Ureter (tissue), 1 donor: ENCODE results near the gene SELENBP1. TPM values are rescaled to one million over a fixed set of nuclear protein-coding genes. Genes with fewer than 3 reads are reported as not detected.
A peak's percentile ranks its signal among the peaks of the same experiment; 100 is the strongest.

Source experiments
- DNase-seq: peaks from one replicate; pipeline ENCODE4 v3.0.0-alpha.2; 2020; ENCODE audit warnings: low spot score
- total RNA-seq: library from RNA; stranded (reverse); gene quantifications from one replicate; pipeline ENCODE4 v1.2.4, GENCODE V29; 2023
- donor health status: DM: yes; HTN: yes; CAD: no.

Gene SELENBP1
- total RNA-seq, 1 donor from 2014 or later = 57.1 TPM

- DNase-seq = no peak
Observed at GRCh38 chr1:151344291-151344690, 28.2 kb downstream of the SELENBP1 start.

- no peak for DNase-seq
Observed at GRCh38 chr1:151343587-151343986, 28.9 kb downstream of the SELENBP1 start.

DNA sequence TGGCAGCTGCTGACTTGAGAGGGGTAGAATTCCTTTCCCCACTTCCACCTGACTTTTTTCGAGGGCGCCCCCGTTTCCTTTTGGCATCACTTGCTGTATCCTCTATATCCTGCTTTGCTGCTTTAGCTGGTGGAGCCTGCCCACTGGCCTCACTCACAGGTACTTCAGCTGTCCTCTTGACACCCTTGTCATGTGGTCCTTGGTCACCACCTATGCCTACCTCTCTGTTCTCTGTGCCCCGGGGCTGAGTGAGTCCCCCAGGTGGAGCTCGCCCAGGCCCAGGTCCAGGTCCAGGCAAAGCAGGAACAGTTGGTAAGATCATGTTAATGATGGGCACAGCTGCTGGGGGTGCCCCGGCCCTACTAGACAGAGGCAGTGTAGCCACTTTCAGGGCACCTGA, 29.9 kb downstream of the SELENBP1 start:
- DNase-seq = no peak

GRCh38 chr1:151342021-151342420, 30.5 kb downstream of the SELENBP1 start:
- DNase-seq = no peak

- DNase-seq = no peak
Observed at GRCh38 chr1:151340870-151341754, 31.4 kb downstream of the SELENBP1 start.

DNA sequence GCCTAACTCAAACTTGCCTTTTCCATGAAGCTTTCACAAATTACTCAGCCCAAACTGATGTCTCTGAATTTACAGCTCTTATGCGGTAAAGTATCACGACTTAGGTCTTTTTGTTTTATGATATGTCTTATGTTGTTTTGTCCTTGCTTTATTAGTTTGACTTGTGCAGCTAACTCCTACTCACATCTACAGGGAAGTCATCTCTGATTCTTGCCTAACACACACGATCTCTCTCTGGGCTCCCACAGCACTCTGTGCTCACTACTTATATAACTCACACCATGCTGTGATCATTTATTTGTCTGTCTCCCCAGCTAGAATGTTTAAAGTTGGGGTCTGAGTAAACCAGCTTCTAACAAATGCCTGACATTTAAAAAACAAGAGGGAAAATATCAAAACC, 35.9 kb downstream of the SELENBP1 start:
- DNase-seq = no peak

GRCh38 chr1:151334822-151335221, 37.7 kb downstream of the SELENBP1 start:
- DNase-seq = no peak

GRCh38 chr1:151327903-151328674, 44.4 kb downstream of the SELENBP1 start:
- DNase-seq = no peak

GRCh38 chr1:151327223-151327902, 45.1 kb downstream of the SELENBP1 start, which contains the start of gene PI4KB:
Gene PI4KB, minus strand, starts transcription at chr1:151327416. Its CDS starts 10,935 bp downstream, at chr1:151316481.
- DNase-seq = peak; percentile 95

- peak; percentile 63 for DNase-seq
Observed at GRCh38 chr1:151326619-151327222, 45.8 kb downstream of the SELENBP1 start.

DNA sequence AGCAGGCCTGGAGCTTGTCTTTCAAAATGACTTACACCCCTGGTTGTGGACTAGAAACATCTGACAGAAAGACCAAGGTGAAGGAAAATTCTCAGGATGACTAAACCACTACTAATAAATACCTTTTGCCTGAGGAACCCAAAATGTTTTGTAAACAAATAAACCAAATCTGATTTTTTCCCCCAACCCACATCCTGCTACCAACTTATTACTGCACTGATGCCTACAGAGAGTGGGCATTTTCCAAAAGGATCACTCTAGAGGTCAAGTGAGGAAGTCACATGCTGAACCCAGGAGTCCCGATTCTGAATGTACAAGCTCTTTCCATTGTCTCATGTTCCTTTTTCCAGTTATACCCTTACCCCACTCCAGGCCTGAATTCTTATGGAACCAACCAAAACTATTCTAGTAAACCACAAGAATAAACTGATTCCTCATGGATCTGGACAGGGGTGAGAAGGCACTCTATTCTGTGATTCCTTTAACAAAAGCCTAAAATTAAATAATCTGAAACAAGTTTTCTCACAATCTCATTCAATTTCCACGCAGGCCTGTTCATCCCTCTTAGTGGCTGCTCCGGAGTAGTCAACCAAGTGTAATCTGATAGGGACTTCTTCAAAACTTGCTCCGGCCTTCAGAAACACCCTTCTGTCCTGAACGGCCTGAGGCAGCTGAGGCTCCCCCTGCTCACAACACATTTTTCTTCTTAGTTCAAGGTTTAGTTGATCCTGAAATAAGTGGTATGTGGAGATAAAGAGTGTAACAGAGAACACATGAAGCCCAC, 46.7 kb downstream of the SELENBP1 start:
- DNase-seq = no peak

DNA sequence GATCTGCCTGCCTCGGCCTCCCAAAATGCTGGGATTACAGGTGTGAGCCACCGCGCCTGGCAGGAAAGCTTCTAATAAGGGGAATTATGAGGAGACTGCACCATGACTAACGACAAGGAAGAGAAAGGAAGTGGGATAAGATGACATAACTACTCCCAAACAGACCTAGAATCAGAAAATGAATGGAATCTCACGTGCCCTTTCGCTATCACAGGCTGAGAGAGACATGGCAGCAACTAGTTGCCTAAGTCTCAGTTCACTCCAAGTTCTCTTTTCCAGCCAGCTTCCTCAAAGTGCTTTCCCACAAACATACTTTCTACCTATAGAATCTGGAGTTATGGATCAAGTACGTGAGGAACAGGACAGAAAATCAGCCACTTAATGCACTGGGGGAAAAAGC, 47.3 kb downstream of the SELENBP1 start:
- DNase-seq = no peak

GRCh38 chr1:151324390-151324930, 48.0 kb downstream of the SELENBP1 start:
- no peak for DNase-seq

GRCh38 chr1:151318975-151319374, 53.5 kb downstream of the SELENBP1 start:
- DNase-seq = no peak

DNA sequence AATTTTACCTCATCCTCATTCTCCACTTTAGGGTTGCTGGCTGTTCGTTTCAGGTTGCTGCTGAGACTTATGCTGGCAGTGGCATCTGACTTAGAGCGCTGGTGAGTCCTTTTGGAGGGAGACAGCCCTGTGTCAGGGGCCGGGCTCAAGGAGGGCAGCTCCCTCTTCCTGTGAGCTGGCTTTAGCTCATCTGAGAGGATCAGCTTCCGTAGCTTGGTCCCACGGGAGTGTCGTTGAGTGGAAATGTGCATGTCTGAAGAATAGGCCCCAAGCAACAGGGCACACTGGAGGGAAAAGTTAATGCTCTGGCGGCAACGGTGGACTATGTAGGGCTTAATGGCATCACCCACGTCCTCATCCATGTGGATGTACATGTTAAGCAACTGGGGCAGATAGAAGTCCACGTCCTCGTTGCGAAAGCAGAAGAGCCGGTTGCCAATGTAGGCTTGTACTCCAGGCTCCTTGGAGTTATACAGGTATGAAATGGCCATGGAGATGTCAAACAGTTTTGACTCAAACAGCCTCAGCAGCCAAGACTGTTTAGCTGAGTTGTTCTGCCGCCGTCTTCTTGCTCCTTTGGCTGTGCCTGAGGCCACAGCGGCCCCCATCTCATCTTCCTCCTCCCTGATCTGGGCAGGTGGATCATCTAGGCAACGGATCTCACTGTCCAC, 56.8 kb downstream of the SELENBP1 start:
- DNase-seq = no peak

Other genes with a start within 250 kb of the SELENBP1 start
- 6.2 TPM for gene SEMA6C, start 226.1 kb downstream of the SELENBP1 start, total RNA-seq
- 0.34 TPM for gene TNFAIP8L2, start 216.1 kb downstream of the SELENBP1 start, total RNA-seq
- gene LYSMD1, start 206.8 kb downstream of the SELENBP1 start, total RNA-seq = 12.0 TPM
- 24.2 TPM for gene SCNM1, start 206.6 kb downstream of the SELENBP1 start, total RNA-seq
- gene TMOD4, start 196.7 kb downstream of the SELENBP1 start, total RNA-seq = 2.0 TPM
- gene VPS72, start 182.5 kb downstream of the SELENBP1 start, total RNA-seq = 52.1 TPM
- 55.9 TPM for gene PIP5K1A, start 174.2 kb downstream of the SELENBP1 start, total RNA-seq
- 120 TPM for gene PSMD4, start 118.0 kb downstream of the SELENBP1 start, total RNA-seq
- 27.8 TPM for gene ZNF687, start 90.4 kb downstream of the SELENBP1 start, total RNA-seq
- gene PI4KB, start 45.3 kb downstream of the SELENBP1 start, total RNA-seq = 91.5 TPM
- gene RFX5, start 25.5 kb downstream of the SELENBP1 start, total RNA-seq = 32.5 TPM
- gene PSMB4, start 26.9 kb upstream of the SELENBP1 start, total RNA-seq = 205 TPM
- 175 TPM for gene POGZ, start 86.8 kb upstream of the SELENBP1 start, total RNA-seq
- 67.4 TPM for gene CGN, start 138.7 kb upstream of the SELENBP1 start, total RNA-seq
- 29.5 TPM for gene TUFT1, start 167.6 kb upstream of the SELENBP1 start, total RNA-seq
- gene SNX27, start 239.3 kb upstream of the SELENBP1 start, total RNA-seq = 48.9 TPM